ENCODE measurements around the gene SPNS2.

Gene SPNS2

DNA sequence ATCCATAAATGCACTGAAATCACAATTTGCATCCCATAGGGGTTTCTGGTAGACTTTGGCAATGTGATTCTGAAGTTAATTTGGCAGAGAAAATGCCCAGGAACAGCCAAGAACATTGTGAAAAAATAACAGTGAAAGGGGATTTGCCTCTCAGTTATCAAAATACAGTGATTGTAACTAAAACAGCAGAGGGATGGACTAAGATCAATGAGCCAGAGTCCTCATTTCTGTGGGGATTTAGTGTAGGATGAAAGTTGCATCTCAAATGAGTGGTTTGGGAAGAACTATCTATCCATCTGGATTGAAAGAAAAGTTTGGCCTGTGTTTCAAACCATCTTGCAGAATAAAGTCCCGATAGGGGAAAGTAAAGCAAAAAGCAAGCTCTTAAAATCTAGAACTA, 28.5 kb downstream of the SPNS2 start:
- no peaks in the 10 kb centered on the region for H3K9me3 ChIP-seq (ENCODE audit: control insufficient read depth, insufficient read depth, low read depth, low read length)
- H3K36me3 ChIP-seq (ENCODE audit: control insufficient read depth, insufficient read depth, low read length): no peaks in the 10 kb centered on the region
- no peak overlapping the region for H3K27ac ChIP-seq (ENCODE audit: low read depth, low read length)
- no peak overlapping the region for H3K9ac ChIP-seq (ENCODE audit: low read length)
- H3K4me3 ChIP-seq (ENCODE audit: low read depth, low read length): no peak overlapping the region
- peaks cover 82% of the 10 kb centered on the region for H3K27me3 ChIP-seq (ENCODE audit: control insufficient read depth, insufficient read depth, low read length)
- peaks cover 11% of the 10 kb centered on the region; the same call in 1 of the 2 replicates for H3K4me1 ChIP-seq (ENCODE audit: control insufficient read depth, insufficient read depth, low read length)

DNA sequence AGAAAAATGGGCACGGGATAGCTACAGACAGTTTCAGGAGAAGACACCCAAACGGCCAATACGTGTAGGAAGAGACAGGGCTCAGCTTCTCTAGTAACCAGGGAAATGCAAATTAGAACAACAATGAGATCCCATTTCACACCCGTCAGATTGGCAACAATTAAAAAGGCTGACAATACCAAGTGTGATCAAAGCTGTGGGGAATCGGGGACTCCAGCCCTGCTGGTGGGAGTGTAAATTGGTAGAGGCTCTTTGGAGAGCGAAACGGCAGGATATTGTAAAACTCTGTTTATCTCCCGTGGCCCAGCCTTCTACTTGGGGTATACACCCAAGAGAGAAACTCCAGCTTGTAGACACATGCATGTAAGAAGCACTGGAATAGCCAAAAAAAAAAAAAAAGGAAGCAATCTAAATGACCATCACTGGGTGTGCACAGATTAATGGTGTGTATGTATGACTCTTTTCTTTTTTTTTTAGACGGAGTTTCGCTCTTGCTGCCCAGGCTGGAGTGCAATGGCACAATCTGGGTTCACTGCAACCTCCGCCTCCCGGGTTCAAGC, 29.0 kb downstream of the SPNS2 start:
- peaks cover 11% of the 10 kb centered on the region; the same call in 1 of the 2 replicates for H3K4me1 ChIP-seq (ENCODE audit: control insufficient read depth, insufficient read depth, low read length)
- H3K27ac ChIP-seq (ENCODE audit: low read depth, low read length): no peak overlapping the region
- H3K4me3 ChIP-seq (ENCODE audit: low read depth, low read length): no peak overlapping the region
- no peaks in the 10 kb centered on the region for H3K36me3 ChIP-seq (ENCODE audit: control insufficient read depth, insufficient read depth, low read length)
- H3K9me3 ChIP-seq (ENCODE audit: control insufficient read depth, insufficient read depth, low read depth, low read length): no peaks in the 10 kb centered on the region
- no peak overlapping the region for H3K9ac ChIP-seq (ENCODE audit: low read length)
- H3K27me3 ChIP-seq (ENCODE audit: control insufficient read depth, insufficient read depth, low read length): peaks cover 85% of the 10 kb centered on the region

- Histone ChIP-seq H3K27me3 (ENCODE audit: control insufficient read depth, insufficient read depth, low read length) (peaks cover 83% of the 10 kb centered on the region), H3K4me1 (ENCODE audit: control insufficient read depth, insufficient read depth, low read length) (peaks cover 14% of the 10 kb centered on the region; the same call in 1 of the 2 replicates)
Observed at GRCh38 chr17:4529533-4530152, 31.0 kb downstream of the SPNS2 start.

DNA sequence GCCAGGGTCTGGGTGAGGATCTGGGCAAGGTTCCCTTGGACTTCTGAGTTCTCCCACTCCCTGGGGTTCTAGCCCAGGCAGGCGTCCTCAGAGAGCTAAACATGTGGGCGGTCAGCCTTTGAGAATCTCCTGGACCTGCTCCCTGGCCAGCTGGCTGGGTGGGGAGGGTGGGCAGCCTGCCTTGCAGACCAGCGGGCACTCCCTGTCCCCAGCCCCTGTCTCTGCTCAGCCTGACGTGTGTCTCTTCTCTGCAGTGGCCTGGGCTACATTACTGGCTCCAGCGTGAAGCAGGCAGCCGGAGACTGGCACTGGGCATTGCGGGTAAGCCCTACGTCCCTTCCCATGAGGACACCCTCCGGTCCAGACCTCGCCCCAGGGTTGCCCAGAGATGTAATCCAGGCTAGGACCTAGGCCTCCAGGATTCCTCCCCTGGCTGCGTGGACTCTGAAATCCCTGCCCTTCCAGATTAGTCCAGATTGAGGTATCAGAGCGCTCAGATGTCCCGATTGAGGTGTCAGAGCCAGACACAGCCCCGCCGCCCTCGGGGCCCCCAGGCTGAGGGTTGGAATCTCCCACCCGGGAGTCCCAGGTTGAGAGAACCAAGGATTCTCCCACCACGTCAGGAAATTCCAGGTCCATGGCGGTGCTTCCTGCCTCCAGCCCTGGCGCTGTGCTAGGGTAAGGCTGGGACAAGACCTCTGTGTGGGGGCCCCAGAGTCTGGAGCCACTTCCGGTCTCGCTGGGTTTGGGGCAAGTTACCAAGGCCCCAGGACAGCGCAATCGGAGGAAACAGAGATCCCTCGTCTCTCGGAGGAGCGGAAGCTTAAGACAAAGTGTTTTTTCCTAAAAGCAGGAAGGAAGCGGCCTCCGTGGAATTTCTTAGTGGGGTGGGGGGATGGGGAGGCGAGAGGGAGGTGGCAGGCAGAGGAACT, 32.4 kb downstream of the SPNS2 start:
- Histone ChIP-seq H3K9ac (ENCODE audit: low read length) (no peak overlapping the region), H3K27me3 (ENCODE audit: control insufficient read depth, insufficient read depth, low read length) (peaks cover 69% of the 10 kb centered on the region), H3K9me3 (ENCODE audit: control insufficient read depth, insufficient read depth, low read depth, low read length) (no peaks in the 10 kb centered on the region), H3K36me3 (ENCODE audit: control insufficient read depth, insufficient read depth, low read length) (no peaks in the 10 kb centered on the region), H3K4me3 (ENCODE audit: low read depth, low read length) (no peak overlapping the region), H3K4me1 (ENCODE audit: control insufficient read depth, insufficient read depth, low read length) (peaks cover 21% of the 10 kb centered on the region; the same call in 1 of the 2 replicates), H3K27ac (ENCODE audit: low read depth, low read length) (no peak overlapping the region)

More at GRCh38 chr17:4529533-4530152, 31.0 kb downstream of the SPNS2 start:
- no peak overlapping the region for H3K27ac ChIP-seq (ENCODE audit: low read depth, low read length)
- no peak overlapping the region for H3K9ac ChIP-seq (ENCODE audit: low read length)
- H3K9me3 ChIP-seq (ENCODE audit: control insufficient read depth, insufficient read depth, low read depth, low read length): no peaks in the 10 kb centered on the region
- no peaks in the 10 kb centered on the region for H3K36me3 ChIP-seq (ENCODE audit: control insufficient read depth, insufficient read depth, low read length)
- H3K4me3 ChIP-seq (ENCODE audit: low read depth, low read length): no peak overlapping the region

DNA sequence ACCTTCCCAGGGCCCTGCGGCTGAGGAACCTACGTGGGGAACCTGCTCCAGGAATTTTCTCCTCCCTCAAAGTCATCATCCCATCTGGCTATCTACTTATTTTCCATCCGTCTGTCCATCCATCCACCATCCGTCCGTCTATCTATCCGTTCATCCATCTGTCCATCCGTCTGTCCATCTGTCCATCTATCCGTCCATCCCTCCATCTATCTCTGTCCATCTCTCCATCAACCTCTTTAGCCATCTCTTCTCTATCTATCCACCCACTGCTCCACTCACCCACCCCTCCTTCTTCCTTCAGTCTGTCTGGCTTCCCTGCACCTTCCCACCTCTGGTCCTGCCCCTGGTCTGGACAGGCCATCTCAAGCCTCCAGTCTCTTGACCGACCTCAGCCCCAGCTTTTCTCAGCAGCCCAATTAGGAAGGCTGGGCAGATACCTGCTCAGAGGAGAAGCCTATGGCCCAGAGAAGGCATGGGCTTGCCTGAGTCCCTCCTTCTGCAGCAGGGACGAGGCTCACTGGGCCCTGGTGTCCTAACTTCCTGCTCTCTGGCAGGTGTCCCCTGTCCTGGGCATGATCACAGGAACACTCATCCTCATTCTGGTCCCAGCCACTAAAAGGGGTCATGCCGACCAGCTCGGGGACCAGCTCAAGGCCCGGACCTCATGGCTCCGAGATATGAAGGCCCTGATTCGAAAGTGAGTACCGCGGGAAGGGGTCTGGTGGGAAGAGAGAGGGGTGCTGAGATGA, 33.5 kb downstream of the SPNS2 start:
- Histone ChIP-seq H3K9me3 (ENCODE audit: control insufficient read depth, insufficient read depth, low read depth, low read length) (no peaks in the 10 kb centered on the region), H3K27ac (ENCODE audit: low read depth, low read length) (no peak overlapping the region), H3K4me3 (ENCODE audit: low read depth, low read length) (no peak overlapping the region), H3K9ac (ENCODE audit: low read length) (no peak overlapping the region), H3K4me1 (ENCODE audit: control insufficient read depth, insufficient read depth, low read length) (peaks cover 31% of the 10 kb centered on the region), H3K27me3 (ENCODE audit: control insufficient read depth, insufficient read depth, low read length) (peaks cover 58% of the 10 kb centered on the region), H3K36me3 (ENCODE audit: control insufficient read depth, insufficient read depth, low read length) (peaks cover 4% of the 10 kb centered on the region; the same call in 1 of the 2 replicates)

GRCh38 chr17:4532860-4533522, 34.3 kb downstream of the SPNS2 start:
- Histone ChIP-seq H3K4me3 (ENCODE audit: low read depth, low read length) (no peak overlapping the region), H3K27ac (ENCODE audit: low read depth, low read length) (no peak overlapping the region), H3K27me3 (ENCODE audit: control insufficient read depth, insufficient read depth, low read length) (peaks cover 52% of the 10 kb centered on the region), H3K4me1 (ENCODE audit: control insufficient read depth, insufficient read depth, low read length) (peaks cover 27% of the 10 kb centered on the region), H3K9me3 (ENCODE audit: control insufficient read depth, insufficient read depth, low read depth, low read length) (no peaks in the 10 kb centered on the region), H3K36me3 (ENCODE audit: control insufficient read depth, insufficient read depth, low read length) (peaks cover 12% of the 10 kb centered on the region), H3K9ac (ENCODE audit: low read length) (no peak overlapping the region)

GRCh38 chr17:4533523-4534504, 35.1 kb downstream of the SPNS2 start:
- H3K4me3 ChIP-seq (ENCODE audit: low read depth, low read length): no peak overlapping the region
- H3K9ac ChIP-seq (ENCODE audit: low read length): no peak overlapping the region
- H3K36me3 ChIP-seq (ENCODE audit: control insufficient read depth, insufficient read depth, low read length): peaks cover 20% of the 10 kb centered on the region
- peaks cover 27% of the 10 kb centered on the region for H3K4me1 ChIP-seq (ENCODE audit: control insufficient read depth, insufficient read depth, low read length)
- no peaks in the 10 kb centered on the region for H3K9me3 ChIP-seq (ENCODE audit: control insufficient read depth, insufficient read depth, low read depth, low read length)
- peaks cover 44% of the 10 kb centered on the region for H3K27me3 ChIP-seq (ENCODE audit: control insufficient read depth, insufficient read depth, low read length)
- H3K27ac ChIP-seq (ENCODE audit: low read depth, low read length): no peak overlapping the region

GRCh38 chr17:4534515-4534914, 35.8 kb downstream of the SPNS2 start:
- Histone ChIP-seq H3K27ac (ENCODE audit: low read depth, low read length) (no peak overlapping the region), H3K4me1 (ENCODE audit: control insufficient read depth, insufficient read depth, low read length) (peaks cover 27% of the 10 kb centered on the region), H3K36me3 (ENCODE audit: control insufficient read depth, insufficient read depth, low read length) (peaks cover 27% of the 10 kb centered on the region), H3K4me3 (ENCODE audit: low read depth, low read length) (no peak overlapping the region), H3K27me3 (ENCODE audit: control insufficient read depth, insufficient read depth, low read length) (peaks cover 42% of the 10 kb centered on the region), H3K9me3 (ENCODE audit: control insufficient read depth, insufficient read depth, low read depth, low read length) (no peaks in the 10 kb centered on the region), H3K9ac (ENCODE audit: low read length) (no peak overlapping the region)

DNA sequence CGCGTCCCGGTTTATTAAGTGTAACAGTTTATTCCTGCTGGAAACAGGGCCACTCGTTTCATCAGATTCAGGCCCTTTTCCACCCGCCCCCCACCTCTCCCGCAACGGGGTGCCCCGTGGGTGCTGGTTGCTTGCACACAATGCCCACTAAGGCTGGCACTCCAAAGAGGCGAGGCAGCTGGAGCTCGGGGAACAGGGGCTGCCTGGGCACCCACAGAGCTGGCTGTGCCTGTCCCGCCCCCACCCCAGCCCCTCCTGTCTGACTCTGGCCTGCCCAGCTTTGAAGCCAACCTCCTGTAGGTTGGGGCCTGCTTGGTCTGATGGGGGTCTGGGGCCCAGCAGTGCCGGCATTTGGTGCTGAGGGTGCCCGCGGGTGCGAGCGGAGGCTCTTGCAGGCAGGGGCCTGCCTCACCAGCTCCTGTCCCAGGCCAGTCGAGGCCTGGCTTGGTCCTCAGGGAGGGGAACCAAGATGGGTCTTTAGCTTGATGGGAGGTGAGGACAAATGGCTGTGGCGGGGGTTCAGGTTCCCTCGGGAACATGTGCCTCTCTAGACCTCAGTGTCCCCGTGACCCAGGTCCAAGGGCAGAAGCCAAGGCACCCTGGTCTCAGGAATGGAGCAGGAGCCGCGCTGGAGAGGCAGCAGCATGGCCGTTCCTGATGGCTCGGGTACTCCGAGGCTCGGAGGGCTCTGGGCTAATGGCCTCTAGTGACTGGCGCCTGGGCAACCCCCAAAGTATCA, 36.4 kb downstream of the SPNS2 start:
- peaks cover 33% of the 10 kb centered on the region for H3K36me3 ChIP-seq (ENCODE audit: control insufficient read depth, insufficient read depth, low read length)
- no peaks in the 10 kb centered on the region for H3K9me3 ChIP-seq (ENCODE audit: control insufficient read depth, insufficient read depth, low read depth, low read length)
- H3K4me3 ChIP-seq (ENCODE audit: low read depth, low read length): no peak overlapping the region
- no peak overlapping the region for H3K27ac ChIP-seq (ENCODE audit: low read depth, low read length)
- H3K9ac ChIP-seq (ENCODE audit: low read length): no peak overlapping the region
- peaks cover 36% of the 10 kb centered on the region for H3K27me3 ChIP-seq (ENCODE audit: control insufficient read depth, insufficient read depth, low read length)
- H3K4me1 ChIP-seq (ENCODE audit: control insufficient read depth, insufficient read depth, low read length): peaks cover 27% of the 10 kb centered on the region
